Raji (cell line): ENCODE results near the gene GTPBP8.

Experiments used
- POLR2A ChIP-seq: IDR thresholded peaks from 2 replicates; pipeline ENCODE4 v1.6.1; 2011; ENCODE audit warnings: low read depth, low read length, control low read depth; ENCODE audit not compliant: insufficient read depth

GTPBP8 gene

DNA sequence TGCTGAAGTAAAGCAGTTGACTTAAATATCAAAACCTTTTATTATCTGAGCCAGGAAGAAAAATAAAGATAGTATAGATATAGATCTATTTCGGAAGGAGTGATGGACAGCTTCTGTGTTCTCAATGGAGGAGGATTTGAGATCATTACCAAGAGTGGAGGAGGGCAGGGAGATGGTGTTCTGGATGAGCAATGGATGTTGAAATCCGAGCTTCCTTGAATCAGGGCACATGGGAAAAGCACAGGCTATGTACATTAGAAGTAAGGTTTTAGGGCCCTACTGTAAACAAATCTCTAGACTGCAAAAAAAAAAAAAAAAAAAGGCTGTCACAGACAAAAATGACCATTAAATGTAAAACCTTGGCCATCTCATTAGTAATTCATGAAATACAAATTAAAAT lies 43.2 kb downstream of the GTPBP8 start:
- TF ChIP-seq POLR2A = no peak

GRCh38 chr3:113035387-113035982 lies 44.7 kb downstream of the GTPBP8 start:
- no peak for TF ChIP-seq POLR2A

GRCh38 chr3:113038328-113038727 lies 47.5 kb downstream of the GTPBP8 start:
- TF ChIP-seq POLR2A = no peak

DNA sequence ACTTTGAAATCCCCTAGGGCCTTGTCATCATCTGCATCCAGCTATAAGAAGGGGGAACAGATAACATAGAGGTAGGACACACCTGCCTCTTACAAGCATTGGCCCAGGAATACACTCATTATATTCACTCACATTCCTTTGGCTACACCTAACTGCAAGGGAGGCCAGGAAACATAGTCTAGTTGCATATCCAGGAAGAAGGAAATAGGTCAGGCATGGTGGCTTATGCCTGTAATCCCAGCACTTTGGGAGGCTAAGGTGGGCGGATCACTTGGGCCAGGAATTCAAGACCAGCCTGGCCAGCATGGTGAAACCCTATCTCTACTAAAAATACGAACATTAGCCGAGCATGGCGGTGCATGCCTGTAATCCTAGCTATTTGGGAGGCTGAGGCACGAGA lies 48.8 kb downstream of the GTPBP8 start:
- TF ChIP-seq POLR2A = no peak

DNA sequence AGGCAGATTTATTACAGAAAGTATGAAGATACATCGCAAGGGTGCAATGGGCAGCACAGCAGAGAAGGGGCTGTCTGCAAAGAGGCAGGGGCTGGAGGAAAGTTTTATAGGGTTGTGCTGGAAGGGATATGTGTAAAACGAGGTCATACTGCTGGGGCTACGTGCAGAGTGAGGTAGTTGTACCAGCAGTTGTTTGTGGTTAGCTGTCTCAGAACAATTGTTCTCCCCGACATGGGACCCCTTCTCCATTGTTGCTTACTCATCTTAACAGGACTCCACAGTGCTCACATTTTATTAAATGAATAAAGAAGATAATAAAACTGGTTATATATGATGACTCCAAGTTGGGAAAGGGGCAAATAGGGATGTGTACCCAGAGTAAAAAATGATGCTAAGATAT lies 49.4 kb downstream of the GTPBP8 start:
- TF ChIP-seq POLR2A = no peak

DNA sequence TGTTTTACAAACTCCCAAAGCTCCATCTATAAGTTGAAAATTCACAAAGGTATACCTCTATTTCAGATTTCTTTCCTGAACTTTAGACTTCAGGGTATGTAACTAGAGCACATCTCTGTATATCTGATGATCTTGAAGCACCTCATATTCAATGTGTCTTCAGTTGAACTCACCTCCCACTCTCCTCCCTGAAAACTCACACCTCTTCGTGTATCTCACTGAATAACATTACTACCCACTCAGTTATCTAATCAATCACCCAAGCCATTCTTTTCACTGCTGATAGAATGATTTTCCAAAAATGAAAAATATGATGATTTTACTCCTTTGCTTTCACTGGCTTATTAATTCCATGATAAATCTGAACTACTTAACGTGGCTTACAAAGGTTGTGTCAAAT lies 52.9 kb downstream of the GTPBP8 start:
- no peak for TF ChIP-seq POLR2A

- TF ChIP-seq POLR2A = no peak
Observed at GRCh38 chr3:113051302-113051711, 60.5 kb downstream of the GTPBP8 start.
